Transverse colon (tissue), 4 donors: ENCODE results near the gene RALGDS. TPM values are rescaled to one million over a fixed set of nuclear protein-coding genes. Genes with fewer than 3 reads are reported as not detected.
"Not testable (repeated sequence)": the region's sequence is repeated elsewhere in the genome, so short reads cannot be mapped to it uniquely, and the experiment has no call there.

ENCODE experiments used
- DNase-seq: peaks from one replicate; pipeline ENCODE4 v3.0.0-alpha.2; 2019
- H3K27ac ChIP-seq, 4 donors: fragments of 200-600 bp; sonication (generic); 2 replicates each; pipeline ENCODE4 v1.5.1; 2016 to 2018; ENCODE audit warnings: inconsistent platforms in 4 of 4
- H3K27me3 ChIP-seq: fragments of 200-600 bp; sonication (generic); 2 replicates; pipeline ENCODE4 v1.5.1; 2017; ENCODE audit warnings: inconsistent platforms
- H3K36me3 ChIP-seq, 4 donors: fragments of 200-600 bp; sonication (generic); 2 replicates each; pipeline ENCODE4 v1.5.1; 2017 to 2019; ENCODE audit warnings: inconsistent platforms in 4 of 4
- H3K4me1 ChIP-seq, 4 donors: fragments of 200-600 bp; sonication (generic); 2 replicates each; pipeline ENCODE4 v1.5.1; 2017 to 2020; ENCODE audit warnings: inconsistent platforms in 4 of 4
- H3K4me3 ChIP-seq, 4 donors: fragments of 200-600 bp; sonication (generic); 1 replicate in 1 of 4; 2 replicates in 3 of 4; pipeline versions ENCODE4 v1.5.1 to v1.6.1; 2017 to 2019; ENCODE audit warnings: inconsistent platforms in 4 of 4
- H3K9me3 ChIP-seq, 2 donors: fragments of 200-600 bp; sonication (generic); 2 replicates each; pipeline ENCODE4 v1.5.1; 2017 to 2019; ENCODE audit warnings: inconsistent platforms in 2 of 2
- CTCF ChIP-seq, 5 experiments: fragments of 200-600 bp in 3 of 5; fragments of 450-650 bp in 2 of 5; sonication (generic) in 3 of 5; IDR thresholded peaks; 1 replicate in 2 of 5; 2 replicates in 3 of 5; pipeline ENCODE4 v1.5.1; 2016 to 2017; ENCODE audit warnings: antibody characterized with exemption in 5 of 5, inconsistent platforms in 3 of 5, mild to moderate bottlenecking in 2 of 5, moderate library complexity in 1 of 5
- EP300 ChIP-seq: sonication (generic); formaldehyde crosslinking; IDR thresholded peaks from one replicate; pipeline ENCODE4 v1.6.1; 2017; ENCODE audit warnings: antibody characterized with exemption, low read depth
- POLR2A ChIP-seq: fragments of 450-650 bp; IDR thresholded peaks from one replicate; pipeline ENCODE4 v1.6.1; 2016; ENCODE audit warnings: antibody characterized with exemption, mild to moderate bottlenecking, moderate library complexity
- POLR2AphosphoS5 ChIP-seq, 3 donors: sonication (generic); formaldehyde crosslinking; IDR thresholded peaks; one replicate each; pipeline ENCODE4 v1.6.1; 2016; ENCODE audit warnings: antibody characterized with exemption in 3 of 3
- WGBS, 2 donors: methylation state at CpG; one replicate each; pipeline ENCODE4 v1.1.5; 2018; ENCODE audit warnings: low coverage in 1 of 2; 5-methylcytosine and 5-hydroxymethylcytosine counted together
- in situ Hi-C, 4 donors: fragments of 200-750 bp; cut with MboI; loops; one replicate each; pipeline versions ENCODE4 v1.15.0 to v1.15.1; 2017; ENCODE audit warnings: low sequenced_read_pairs in 3 of 4, low pct_ligation_motif_present in 1 of 4, low pct_unique_long_range_greater_than_20kb in 1 of 4
- intact Hi-C: fragments of 100-400 bp; cut with DNase I; formaldehyde crosslinking; loops from one replicate; pipeline ENCODE4 v1.15.1; 2023; ENCODE audit warnings: low total_unique reads
- total RNA-seq, 4 donors: library from RNA; depleted of rRNA; stranded (reverse); fragments of >200 nt; gene quantifications; one replicate each; pipeline ENCODE4 v1.1.0, GENCODE V29; 2016

Gene RALGDS
- total RNA-seq: 100 to 1,000 TPM in 1 of 4 donors, 10 to 100 TPM in 3; 50.5 to 233 (median 58.2) TPM

GRCh38 chr9:133121198-133121914 lies at the start of gene RALGDS:
Gene RALGDS (minus strand): TSS chr9:133121240. CDS start chr9:133121154, 86 bp downstream.
- 25% methylated on average over 10 of the region's 53 CpGs; no CpG with 5 or more reads in 1 of the 2 donors for WGBS, 2 donors
- H3K4me1 ChIP-seq: peaks cover 28 to 82% (median 39%) of the 10 kb centered on the region in 4 donors
- intact Hi-C loops: no loop called here
- no peaks in the 10 kb centered on the region for H3K9me3 ChIP-seq
- H3K27ac ChIP-seq: peak within 1 kb of the TSS; percentile 89 to 94 (median 93)
- peak; percentile 95 for DNase-seq
- H3K27me3 ChIP-seq: no peaks in the 10 kb centered on the region
- H3K4me3 ChIP-seq: peak within 1 kb of the TSS; percentile 54 to 80 (median 68)
- no peaks in the 10 kb centered on the region for H3K36me3 ChIP-seq
- in situ Hi-C loops: no loop called here
- TF ChIP-seq POLR2AphosphoS5 (IDR thresholded peaks at IDR 0.05) (peak in 2 of 3 donors; percentile 34 to 37), EP300 (no peak)

- in situ Hi-C loops: loop anchor here in 1 of 4 donors (10.0 kb wide), 1 partner anchor 136 kb away; the partner anchor contains the start of gene GTF3C5
- H3K4me3 ChIP-seq: no peak overlapping the region
- no peak overlapping the region for H3K27ac ChIP-seq
- peaks cover 4% of the 10 kb centered on the region for H3K27me3 ChIP-seq
- H3K36me3 ChIP-seq: no peaks in the 10 kb centered on the region
- TF ChIP-seq POLR2AphosphoS5 (IDR thresholded peaks at IDR 0.05) (no peak), EP300 (no peak)
- H3K4me1 ChIP-seq: no peaks in the 10 kb centered on the region
- intact Hi-C loops: no loop called here
- DNase-seq: no peak
- no peaks in the 10 kb centered on the region for H3K9me3 ChIP-seq
- 88 to 93% methylated on average over 3 to 11 of the region's 11 CpGs for WGBS, 2 donors
These were observed 49.7 kb upstream of the RALGDS start for GRCh38 chr9:133170716-133171115.

- H3K36me3 ChIP-seq, intact Hi-C loops, H3K27me3 ChIP-seq, H3K27ac ChIP-seq, H3K9me3 ChIP-seq, DNase-seq, H3K4me3 ChIP-seq, H3K4me1 ChIP-seq: not testable (repeated sequence)
- 80 to 92% methylated on average over 2 to 12 of the region's 12 CpGs for WGBS, 2 donors
- in situ Hi-C loops: loop anchor here in 1 of 4 donors (10.0 kb wide), 1 partner anchor 135 kb away; the partner anchor contains the start of gene GTF3C5
These were observed 48.6 kb upstream of the RALGDS start for GRCh38 chr9:133169687-133170086.

GRCh38 chr9:133169102-133169501 lies 48.1 kb upstream of the RALGDS start:
- TF ChIP-seq CTCF (IDR thresholded peaks at IDR 0.05): no peak
- no peak for TF ChIP-seq POLR2AphosphoS5 (IDR thresholded peaks at IDR 0.05)
- no peak for TF ChIP-seq EP300
- TF ChIP-seq POLR2A: no peak
- no peaks in the 10 kb centered on the region for H3K9me3 ChIP-seq
- H3K36me3 ChIP-seq: no peaks in the 10 kb centered on the region
- in situ Hi-C loops (no loop called here), intact Hi-C loops (no loop called here)
- H3K4me3 ChIP-seq: no peak overlapping the region
- peaks cover 4% of the 10 kb centered on the region for H3K27me3 ChIP-seq
- DNase-seq: no peak
- no peak overlapping the region for H3K27ac ChIP-seq
- 83 to 96% methylated on average over 2 to 13 of the region's 13 CpGs for WGBS, 2 donors
- peaks cover 0 to 6% (median 3%) of the 10 kb centered on the region in 4 donors for H3K4me1 ChIP-seq

GRCh38 chr9:133168432-133168831 lies 47.4 kb upstream of the RALGDS start:
- in situ Hi-C loops (no loop called here), intact Hi-C loops (no loop called here)
- H3K36me3 ChIP-seq: no peaks in the 10 kb centered on the region
- WGBS, 2 donors: 76% methylated on average over 6 of the region's 6 CpGs; no CpG with 5 or more reads in 1 of the 2 donors
- no peak overlapping the region for H3K27ac ChIP-seq
- peaks cover 5% of the 10 kb centered on the region for H3K27me3 ChIP-seq
- no peak for DNase-seq
- H3K9me3 ChIP-seq: no peaks in the 10 kb centered on the region
- TF ChIP-seq POLR2A (no peak), EP300 (no peak), POLR2AphosphoS5 (IDR thresholded peaks at IDR 0.05) (no peak), CTCF (IDR thresholded peaks at IDR 0.05) (no peak)
- H3K4me3 ChIP-seq: no peak overlapping the region
- H3K4me1 ChIP-seq: peaks cover 0 to 12% (median 4%) of the 10 kb centered on the region in 4 donors
